Osteoblast (primary cell): ENCODE data around the gene SIDT1. TPM values are rescaled to one million over a fixed set of nuclear protein-coding genes. Genes with fewer than 3 reads are reported as not detected.
"Not testable (repeated sequence)": the region's sequence is repeated elsewhere in the genome, so short reads cannot be mapped to it uniquely, and the experiment has no call there.

ENCODE experiments used
- DNase-seq: peaks from one replicate; pipeline ENCODE4 v3.0.0; 2011; ENCODE audit warnings: low spot score, mixed read lengths; ENCODE audit not compliant: insufficient read length; ENCODE audit errors: missing footprints
- H2AFZ ChIP-seq: 2 replicates; pipeline ENCODE4 v1.6.0; 2011; ENCODE audit warnings: mild to moderate bottlenecking, low read length
- H3K27ac ChIP-seq: 2 replicates; pipeline ENCODE4 v1.5.1; 2011; ENCODE audit warnings: mild to moderate bottlenecking, low read depth, low read length, moderate library complexity
- H3K27me3 ChIP-seq: 2 replicates; pipeline ENCODE4 v1.6.0; 2012; ENCODE audit warnings: mild to moderate bottlenecking, control low read depth, inconsistent platforms, low read length, moderate library complexity; ENCODE audit not compliant: insufficient read depth
- H3K36me3 ChIP-seq: 2 replicates; pipeline ENCODE4 v1.5.1; 2011; ENCODE audit warnings: mild to moderate bottlenecking, low read length, control low read depth, moderate library complexity; ENCODE audit not compliant: insufficient read depth
- H3K4me1 ChIP-seq: 2 replicates; pipeline ENCODE4 v1.5.1; 2011; ENCODE audit warnings: mild to moderate bottlenecking, low read length, control low read depth, moderate library complexity; ENCODE audit not compliant: insufficient read depth
- H3K4me2 ChIP-seq: 2 replicates; pipeline ENCODE4 v1.6.0; 2011; ENCODE audit warnings: mild to moderate bottlenecking, low read length; ENCODE audit not compliant: insufficient read depth
- H3K4me3 ChIP-seq: fragments of 200-600 bp; sonication (generic); 3 replicates; pipeline ENCODE4 v1.5.1; 2012; ENCODE audit warnings: mild to moderate bottlenecking, low read length, inconsistent platforms; ENCODE audit not compliant: insufficient read depth
- H3K79me2 ChIP-seq: 2 replicates; pipeline ENCODE4 v1.6.0; 2012; ENCODE audit warnings: mild to moderate bottlenecking, low read length, control low read depth, inconsistent platforms; ENCODE audit not compliant: insufficient read depth
- H3K9me3 ChIP-seq: 2 replicates; pipeline ENCODE4 v1.5.1; 2011; ENCODE audit warnings: low read depth, low read length, control low read depth
- H4K20me1 ChIP-seq: 2 replicates; pipeline ENCODE4 v1.6.0; 2012; ENCODE audit warnings: mild to moderate bottlenecking, low read length, control low read depth; ENCODE audit not compliant: insufficient read depth
- total RNA-seq: library from RNA; depleted of rRNA; stranded (reverse); fragments of >200 nt; gene quantifications from 2 replicates; pipeline ENCODE4 v1.2.3, GENCODE V29; 2012
- TF ChIP-seq, protein P1 (sequence below): IDR thresholded peaks from 2 replicates; pipeline ENCODE4 v1.5.1; 2011; ENCODE audit warnings: mild to moderate bottlenecking, low read depth, low read length, moderate library complexity; ENCODE audit errors: extremely low read depth

Gene SIDT1
- total RNA-seq, 1 donor = under 0.01 TPM

DNA sequence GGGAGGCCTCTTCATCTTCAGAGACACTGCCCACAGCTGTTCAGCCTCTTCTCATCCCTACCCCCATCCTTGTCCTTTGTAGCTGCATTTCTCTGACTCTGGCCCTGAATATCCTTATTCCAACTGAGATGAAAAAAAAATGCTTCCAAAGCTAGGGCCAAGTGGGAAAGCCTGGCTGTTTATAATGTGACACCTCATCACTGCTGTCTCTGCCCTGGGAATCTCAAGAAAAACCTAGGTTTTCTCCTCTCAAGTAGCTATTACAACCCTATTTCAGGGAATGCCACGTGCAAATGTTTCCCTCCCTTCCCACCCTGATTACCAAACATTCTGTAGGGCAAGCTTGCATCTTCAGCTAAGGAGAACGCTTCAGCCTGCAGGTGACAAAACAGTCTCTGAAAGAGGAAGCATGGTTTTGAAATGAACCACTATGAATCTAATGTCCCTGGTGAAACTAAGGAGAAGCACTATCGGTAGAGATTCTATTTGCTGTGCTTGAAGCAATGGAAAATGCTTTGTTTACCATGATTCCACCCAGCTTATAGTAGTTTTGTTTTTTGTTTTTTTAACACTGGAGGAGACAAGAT lies 98.7 kb downstream of the SIDT1 start:
- no peaks in the 10 kb centered on the region for H4K20me1 ChIP-seq
- no peaks in the 10 kb centered on the region for H3K79me2 ChIP-seq
- DNase-seq = no peak
- TF ChIP-seq, protein P1, sequence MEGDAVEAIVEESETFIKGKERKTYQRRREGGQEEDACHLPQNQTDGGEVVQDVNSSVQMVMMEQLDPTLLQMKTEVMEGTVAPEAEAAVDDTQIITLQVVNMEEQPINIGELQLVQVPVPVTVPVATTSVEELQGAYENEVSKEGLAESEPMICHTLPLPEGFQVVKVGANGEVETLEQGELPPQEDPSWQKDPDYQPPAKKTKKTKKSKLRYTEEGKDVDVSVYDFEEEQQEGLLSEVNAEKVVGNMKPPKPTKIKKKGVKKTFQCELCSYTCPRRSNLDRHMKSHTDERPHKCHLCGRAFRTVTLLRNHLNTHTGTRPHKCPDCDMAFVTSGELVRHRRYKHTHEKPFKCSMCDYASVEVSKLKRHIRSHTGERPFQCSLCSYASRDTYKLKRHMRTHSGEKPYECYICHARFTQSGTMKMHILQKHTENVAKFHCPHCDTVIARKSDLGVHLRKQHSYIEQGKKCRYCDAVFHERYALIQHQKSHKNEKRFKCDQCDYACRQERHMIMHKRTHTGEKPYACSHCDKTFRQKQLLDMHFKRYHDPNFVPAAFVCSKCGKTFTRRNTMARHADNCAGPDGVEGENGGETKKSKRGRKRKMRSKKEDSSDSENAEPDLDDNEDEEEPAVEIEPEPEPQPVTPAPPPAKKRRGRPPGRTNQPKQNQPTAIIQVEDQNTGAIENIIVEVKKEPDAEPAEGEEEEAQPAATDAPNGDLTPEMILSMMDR = no peak
- H2AFZ ChIP-seq = no peak overlapping the region
- no peak overlapping the region for H3K4me3 ChIP-seq
- H3K4me2 ChIP-seq = no peak overlapping the region
- no peaks in the 10 kb centered on the region for H3K36me3 ChIP-seq
- peaks cover 11% of the 10 kb centered on the region for H3K27me3 ChIP-seq
- no peaks in the 10 kb centered on the region for H3K9me3 ChIP-seq
- H3K27ac ChIP-seq = no peak overlapping the region
- peaks cover 6% of the 10 kb centered on the region for H3K4me1 ChIP-seq

DNA sequence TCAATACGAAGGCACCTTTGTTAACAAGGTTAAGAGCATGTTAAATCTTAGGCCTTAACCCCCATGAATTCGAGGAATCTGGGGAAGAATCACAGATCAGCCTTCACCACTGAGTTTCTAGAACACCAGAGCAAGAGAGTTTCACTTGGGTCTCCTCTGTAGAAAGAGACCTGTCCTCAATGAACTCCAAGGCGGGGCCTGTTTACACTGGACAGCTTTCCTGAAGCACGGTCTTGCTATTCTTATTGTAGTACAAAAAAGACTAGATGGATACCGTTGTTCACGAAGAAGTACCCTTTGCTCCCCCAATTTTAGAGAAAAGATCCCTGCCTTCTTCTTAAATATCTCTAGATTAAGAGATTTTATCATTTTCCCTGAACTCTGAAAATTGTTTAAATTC lies 99.2 kb downstream of the SIDT1 start:
- Histone ChIP-seq H3K4me3 (no peak overlapping the region), H3K4me2 (no peak overlapping the region), H3K36me3 (no peaks in the 10 kb centered on the region), H3K27me3 (peaks cover 11% of the 10 kb centered on the region), H4K20me1 (no peaks in the 10 kb centered on the region), H3K79me2 (no peaks in the 10 kb centered on the region), H2AFZ (no peak overlapping the region), H3K9me3 (no peaks in the 10 kb centered on the region), H3K27ac (no peak overlapping the region), H3K4me1 (peaks cover 1% of the 10 kb centered on the region)
- DNase-seq = no peak
- TF ChIP-seq, protein P1 = no peak

DNA sequence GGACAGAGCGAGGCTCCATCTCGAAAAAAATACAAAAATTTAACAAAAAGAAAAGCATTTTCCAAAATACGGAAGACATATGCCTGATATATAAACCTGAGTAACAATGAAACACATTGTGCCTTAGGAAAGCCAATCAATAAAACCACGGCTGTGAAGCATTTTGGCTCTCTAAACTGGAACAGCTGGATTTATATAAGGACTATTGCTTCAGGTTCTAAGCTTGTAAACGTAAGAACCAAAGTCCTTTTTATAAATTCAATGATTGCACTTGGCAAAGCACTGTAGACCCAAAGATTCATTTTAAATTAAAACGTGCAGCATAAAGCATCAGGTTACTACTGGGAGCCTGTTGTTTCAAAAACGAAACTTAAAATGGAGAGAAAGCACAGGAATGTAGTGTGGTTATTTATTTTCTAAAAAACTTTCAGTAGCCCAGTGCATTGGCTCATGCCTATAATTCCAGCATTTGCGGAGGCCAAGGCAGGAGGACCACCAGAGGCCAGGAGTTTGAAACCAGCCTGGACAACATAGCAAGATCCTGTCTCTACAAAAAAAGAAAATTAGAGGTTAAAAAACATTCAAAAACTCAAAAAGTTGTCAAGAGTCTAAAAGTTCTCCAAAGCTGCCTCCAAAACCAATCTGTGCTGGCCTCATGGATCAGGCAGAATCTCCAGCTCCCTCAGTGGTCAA lies 102.6 kb downstream of the SIDT1 start:
- Histone ChIP-seq H2AFZ (no peak overlapping the region), H4K20me1 (no peaks in the 10 kb centered on the region), H3K4me3 (no peak overlapping the region), H3K27ac (no peak overlapping the region), H3K9me3 (no peaks in the 10 kb centered on the region), H3K79me2 (no peaks in the 10 kb centered on the region), H3K27me3 (peaks cover 3% of the 10 kb centered on the region), H3K4me2 (no peak overlapping the region), H3K4me1 (no peaks in the 10 kb centered on the region), H3K36me3 (no peaks in the 10 kb centered on the region)
- no peak for DNase-seq
- TF ChIP-seq, protein P1 = no peak

DNA sequence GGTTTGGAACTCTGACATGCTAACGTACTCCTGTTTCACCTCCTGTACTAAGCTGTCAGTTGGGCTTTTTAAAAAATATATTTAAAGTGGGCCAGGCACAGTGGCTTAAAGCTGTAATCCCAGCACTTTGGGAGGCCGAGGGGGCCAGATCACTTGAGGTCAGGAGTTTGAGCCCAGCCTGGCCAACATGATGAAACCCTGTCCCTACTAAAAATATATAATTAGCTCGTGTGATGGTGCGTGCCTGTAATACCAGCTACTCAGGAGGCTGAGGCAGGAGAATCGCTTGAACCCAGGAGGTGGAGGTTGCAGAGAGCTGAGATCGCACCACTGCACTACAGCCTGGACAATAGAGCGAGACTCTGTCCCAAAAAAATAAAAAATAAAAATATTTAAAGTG lies 103.7 kb downstream of the SIDT1 start:
- not testable (repeated sequence) for H3K27me3 ChIP-seq, H2AFZ ChIP-seq, DNase-seq, H4K20me1 ChIP-seq, H3K4me1 ChIP-seq, H3K9me3 ChIP-seq, H3K4me3 ChIP-seq, H3K36me3 ChIP-seq, H3K4me2 ChIP-seq, H3K79me2 ChIP-seq, H3K27ac ChIP-seq
